ENCODE data around the gene HS3ST5.

- TF ChIP-seq PKNOX1 (IDR thresholded peaks at IDR 0.05) (no peak), FOXA1 (IDR thresholded peaks at IDR 0.05) (no peak), ARNT (IDR thresholded peaks at IDR 0.05) (no peak), HDGF (IDR thresholded peaks at IDR 0.05; ENCODE audit: borderline replicate concordance) (no peak), LEF1 (IDR thresholded peaks at IDR 0.05; ENCODE audit: borderline replicate concordance) (no peak), FOXK2 (IDR thresholded peaks at IDR 0.05) (no peak), TARDBP (IDR thresholded peaks at IDR 0.05) (no peak), SUZ12 (IDR thresholded peaks at IDR 0.05) (no peak), L3MBTL2 (conservative IDR thresholded peaks at IDR 0.05) (no peak), SP1 (IDR thresholded peaks at IDR 0.05) (no peak), BHLHE40 (IDR thresholded peaks at IDR 0.05; ENCODE audit: borderline replicate concordance) (no peak)
Observed at GRCh38 chr6:114200891-114201290, 141.9 kb downstream of the HS3ST5 start.
